ENCODE measurements around the gene MRPL16. TPM values are rescaled to one million over a fixed set of nuclear protein-coding genes. Genes with fewer than 3 reads are reported as not detected.
"Not testable (repeated sequence)": the region's sequence is repeated elsewhere in the genome, so short reads cannot be mapped to it uniquely, and the experiment has no call there.

The MRPL16 gene
- total and polyA plus RNA-seq, 12 donors = 47.5 to 143 (median 74.1) TPM

DNA sequence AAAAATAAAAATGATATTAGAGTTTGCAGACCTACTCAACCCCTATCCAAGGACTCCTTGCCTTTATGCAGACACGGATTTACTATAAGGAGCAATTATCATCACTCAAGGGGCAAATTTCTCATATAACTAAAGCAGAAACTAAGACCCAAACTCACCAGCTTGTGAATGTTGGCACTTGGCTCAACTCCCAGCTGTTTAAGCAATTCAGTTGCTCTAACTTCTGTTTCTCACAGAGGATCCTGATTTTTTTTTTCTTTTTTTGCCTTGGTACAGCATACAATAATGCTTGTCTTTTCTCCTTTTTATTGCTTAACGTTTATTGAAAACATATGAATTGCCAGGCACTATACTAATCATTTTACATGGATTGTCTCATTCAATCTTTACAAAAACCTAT is 44.3 kb upstream of the MRPL16 start:
- DNase-seq = peak in 1 of 7 donors; percentile 10
- TF ChIP-seq, protein P1, sequence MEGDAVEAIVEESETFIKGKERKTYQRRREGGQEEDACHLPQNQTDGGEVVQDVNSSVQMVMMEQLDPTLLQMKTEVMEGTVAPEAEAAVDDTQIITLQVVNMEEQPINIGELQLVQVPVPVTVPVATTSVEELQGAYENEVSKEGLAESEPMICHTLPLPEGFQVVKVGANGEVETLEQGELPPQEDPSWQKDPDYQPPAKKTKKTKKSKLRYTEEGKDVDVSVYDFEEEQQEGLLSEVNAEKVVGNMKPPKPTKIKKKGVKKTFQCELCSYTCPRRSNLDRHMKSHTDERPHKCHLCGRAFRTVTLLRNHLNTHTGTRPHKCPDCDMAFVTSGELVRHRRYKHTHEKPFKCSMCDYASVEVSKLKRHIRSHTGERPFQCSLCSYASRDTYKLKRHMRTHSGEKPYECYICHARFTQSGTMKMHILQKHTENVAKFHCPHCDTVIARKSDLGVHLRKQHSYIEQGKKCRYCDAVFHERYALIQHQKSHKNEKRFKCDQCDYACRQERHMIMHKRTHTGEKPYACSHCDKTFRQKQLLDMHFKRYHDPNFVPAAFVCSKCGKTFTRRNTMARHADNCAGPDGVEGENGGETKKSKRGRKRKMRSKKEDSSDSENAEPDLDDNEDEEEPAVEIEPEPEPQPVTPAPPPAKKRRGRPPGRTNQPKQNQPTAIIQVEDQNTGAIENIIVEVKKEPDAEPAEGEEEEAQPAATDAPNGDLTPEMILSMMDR (IDR thresholded peaks at IDR 0.05) = no peak
- no peak overlapping the region for H3K27ac ChIP-seq

DNA sequence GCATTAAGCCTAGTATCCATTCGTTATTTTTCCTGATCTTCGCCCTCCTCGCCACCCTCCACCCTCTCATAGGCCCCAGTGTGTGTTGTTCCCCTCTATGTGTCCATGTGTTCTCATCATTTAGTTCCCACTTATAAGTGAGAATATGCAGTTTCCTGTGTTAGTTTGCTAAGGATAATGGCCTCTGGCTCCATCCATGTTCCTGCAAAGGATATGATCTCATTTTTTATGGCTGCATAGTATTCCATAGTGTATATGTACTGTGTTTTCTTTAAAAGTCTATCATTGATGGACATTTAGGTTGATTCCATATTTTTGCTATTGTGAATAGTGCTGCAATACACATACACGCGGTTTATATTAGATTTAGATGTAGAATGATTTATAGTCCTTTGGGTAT is 40.8 kb upstream of the MRPL16 start:
- H3K4me1 ChIP-seq (replicated peaks in 1 of 2); H3K4me3 ChIP-seq; intact Hi-C loops (cut with DNase I); H3K9me3 ChIP-seq (replicated peaks in 1 of 3); H3K27ac ChIP-seq; H3K27me3 ChIP-seq; H3K36me3 ChIP-seq (replicated peaks in 1 of 2); DNase-seq: not testable (repeated sequence)
- 73 to 93% (median 84%) methylated on average over 5 of the region's 5 CpGs for WGBS, 4 donors

More for the DNA sequence above, 44.3 kb upstream of the MRPL16 start:
- 38 to 44% (median 44%) methylated on average over 2 of the region's 2 CpGs for WGBS, 4 donors
- Histone ChIP-seq H3K4me1 (replicated peaks in 1 of 2) (peaks cover 0 to 12% of the 10 kb centered on the region in 2 donors), H3K9me3 (replicated peaks in 1 of 3) (no peaks in the 10 kb centered on the region), H3K4me3 (no peak overlapping the region), H3K27me3 (no peaks in the 10 kb centered on the region), H3K36me3 (replicated peaks in 1 of 2) (no peaks in the 10 kb centered on the region)
- intact Hi-C loops (cut with DNase I) = no loop called here

GRCh38 chr11:59849551-59849950 is 39.0 kb upstream of the MRPL16 start:
- H3K27ac ChIP-seq; DNase-seq; H3K27me3 ChIP-seq; intact Hi-C loops (cut with DNase I); H3K4me1 ChIP-seq (replicated peaks in 1 of 2); H3K9me3 ChIP-seq (replicated peaks in 1 of 3); H3K36me3 ChIP-seq (replicated peaks in 1 of 2); H3K4me3 ChIP-seq: not testable (repeated sequence)
- 76 to 92% (median 85%) methylated on average over 2 of the region's 2 CpGs for WGBS, 4 donors

GRCh38 chr11:59849129-59849528 is 38.6 kb upstream of the MRPL16 start:
- H3K4me1 ChIP-seq (replicated peaks in 1 of 2) = no peaks in the 10 kb centered on the region
- TF ChIP-seq, protein P1 (IDR thresholded peaks at IDR 0.05) = no peak
- no peak for TF ChIP-seq POLR2A (IDR thresholded peaks at IDR 0.05)
- no peaks in the 10 kb centered on the region for H3K9me3 ChIP-seq (replicated peaks in 1 of 3)
- WGBS, 4 donors = 32 to 55% (median 41%) methylated on average over 2 of the region's 2 CpGs
- H3K27ac ChIP-seq = no peak overlapping the region
- H3K27me3 ChIP-seq = no peaks in the 10 kb centered on the region
- DNase-seq = no peak
- intact Hi-C loops (cut with DNase I) = no loop called here
- H3K36me3 ChIP-seq (replicated peaks in 1 of 2) = no peaks in the 10 kb centered on the region
- no peak overlapping the region for H3K4me3 ChIP-seq

DNA sequence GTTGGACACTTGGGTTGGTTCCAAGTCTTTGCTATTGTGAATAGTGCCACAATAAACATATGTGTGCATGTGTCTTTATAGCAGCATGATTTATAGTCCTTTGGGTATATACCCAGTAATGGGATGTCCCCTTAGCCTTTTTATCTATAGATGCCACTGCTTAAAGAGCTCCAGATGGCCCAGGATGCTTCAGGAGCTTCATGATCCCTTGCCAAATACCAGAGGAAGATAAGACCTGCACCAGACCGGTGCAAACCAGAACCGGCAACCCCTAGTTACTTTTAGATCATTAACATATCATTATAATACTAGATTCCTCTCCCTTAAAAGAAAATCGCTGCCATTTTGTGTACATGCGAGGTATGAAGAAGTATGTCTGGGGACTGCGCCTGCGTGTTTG is 37.9 kb upstream of the MRPL16 start:
- H3K36me3 ChIP-seq (replicated peaks in 1 of 2); H3K27ac ChIP-seq; H3K4me1 ChIP-seq (replicated peaks in 1 of 2); intact Hi-C loops (cut with DNase I); H3K9me3 ChIP-seq (replicated peaks in 1 of 3); DNase-seq; H3K27me3 ChIP-seq; H3K4me3 ChIP-seq: not testable (repeated sequence)
- WGBS, 4 donors = 76 to 93% (median 86%) methylated on average over 6 of the region's 6 CpGs

- Histone ChIP-seq H3K27me3 (no peaks in the 10 kb centered on the region), H3K4me3 (no peak overlapping the region), H3K27ac (no peak overlapping the region), H3K9me3 (replicated peaks in 1 of 3) (no peaks in the 10 kb centered on the region), H3K36me3 (replicated peaks in 1 of 2) (no peaks in the 10 kb centered on the region), H3K4me1 (replicated peaks in 1 of 2) (no peaks in the 10 kb centered on the region)
- DNase-seq = no peak
- TF ChIP-seq, protein P1 (IDR thresholded peaks at IDR 0.05) = no peak
- TF ChIP-seq POLR2A (IDR thresholded peaks at IDR 0.05) = no peak
- 52 to 75% (median 72%) methylated on average over 3 of the region's 3 CpGs for WGBS, 4 donors
- intact Hi-C loops (cut with DNase I) = no loop called here
These were observed 37.0 kb upstream of the MRPL16 start for GRCh38 chr11:59847626-59848025.

All from adrenal gland (tissue), 12 donors.